Gastrocnemius medialis (tissue), 4 donors: Measurements from ENCODE around the gene PIGT.

Experiments used
- POLR2A ChIP-seq, 2 donors: fragments of 450-650 bp; IDR thresholded peaks; one replicate each; pipeline ENCODE4 v1.6.1; 2017; ENCODE audit warnings: antibody characterized with exemption in 2 of 2, mild to moderate bottlenecking in 2 of 2, moderate library complexity in 2 of 2
- TF ChIP-seq, protein P1 (sequence below), 5 experiments: fragments of 450-650 bp in 3 of 5; fragments of 200-600 bp in 2 of 5; sonication (generic) in 2 of 5; IDR thresholded peaks in 4 of 5; conservative IDR thresholded peaks in 1 of 5; 1 replicate in 4 of 5; 2 replicates in 1 of 5; pipeline ENCODE4 v1.5.1; 2016 to 2019; ENCODE audit warnings: antibody characterized with exemption in 5 of 5, mild to moderate bottlenecking in 3 of 5, moderate library complexity in 3 of 5

DNA sequence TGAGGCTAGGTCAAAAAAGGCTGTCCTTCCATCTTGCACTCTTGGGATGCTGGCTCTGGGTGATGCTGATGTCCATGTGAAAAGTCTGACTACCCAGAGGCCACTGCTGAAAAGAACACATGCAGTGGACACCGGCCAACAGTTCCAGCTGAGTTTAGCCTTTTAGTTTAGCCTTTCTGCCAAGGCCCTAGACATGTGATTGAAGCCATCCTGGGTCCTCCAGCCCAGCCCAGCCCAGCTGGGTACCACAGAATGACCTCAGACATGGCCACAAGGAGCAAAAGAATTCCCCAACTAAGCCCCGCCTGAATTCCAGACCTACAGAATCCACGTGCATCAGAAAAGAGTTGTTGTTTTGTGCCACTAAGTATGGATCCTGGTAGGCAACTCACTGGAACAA is 17.4 kb downstream of the PIGT start:
- TF ChIP-seq, protein P1, sequence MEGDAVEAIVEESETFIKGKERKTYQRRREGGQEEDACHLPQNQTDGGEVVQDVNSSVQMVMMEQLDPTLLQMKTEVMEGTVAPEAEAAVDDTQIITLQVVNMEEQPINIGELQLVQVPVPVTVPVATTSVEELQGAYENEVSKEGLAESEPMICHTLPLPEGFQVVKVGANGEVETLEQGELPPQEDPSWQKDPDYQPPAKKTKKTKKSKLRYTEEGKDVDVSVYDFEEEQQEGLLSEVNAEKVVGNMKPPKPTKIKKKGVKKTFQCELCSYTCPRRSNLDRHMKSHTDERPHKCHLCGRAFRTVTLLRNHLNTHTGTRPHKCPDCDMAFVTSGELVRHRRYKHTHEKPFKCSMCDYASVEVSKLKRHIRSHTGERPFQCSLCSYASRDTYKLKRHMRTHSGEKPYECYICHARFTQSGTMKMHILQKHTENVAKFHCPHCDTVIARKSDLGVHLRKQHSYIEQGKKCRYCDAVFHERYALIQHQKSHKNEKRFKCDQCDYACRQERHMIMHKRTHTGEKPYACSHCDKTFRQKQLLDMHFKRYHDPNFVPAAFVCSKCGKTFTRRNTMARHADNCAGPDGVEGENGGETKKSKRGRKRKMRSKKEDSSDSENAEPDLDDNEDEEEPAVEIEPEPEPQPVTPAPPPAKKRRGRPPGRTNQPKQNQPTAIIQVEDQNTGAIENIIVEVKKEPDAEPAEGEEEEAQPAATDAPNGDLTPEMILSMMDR (IDR thresholded peaks at IDR 0.05 in 4 of 5, conservative IDR thresholded peaks at IDR 0.05 in 1 of 5), result no peak
- TF ChIP-seq POLR2A (IDR thresholded peaks at IDR 0.05), result no peak
